Activated naive CD4-positive, alpha-beta T cell (primary cell): ENCODE results near the gene ABHD6.
"Not testable (repeated sequence)": the region's sequence is repeated elsewhere in the genome, so short reads cannot be mapped to it uniquely, and the experiment has no call there.

Source experiments
- DNase-seq, 4 experiments: peaks; one replicate each; lab custom pipeline; 2025; lab: John Stamatoyannopoulos, UW

ABHD6 gene

GRCh38 chr3:58242860-58243259, 5.3 kb downstream of the ABHD6 start:
- not testable (repeated sequence) for DNase-seq

GRCh38 chr3:58243976-58244585, 6.5 kb downstream of the ABHD6 start:
- no peak for DNase-seq

- DNase-seq, result no peak
These were observed 8.8 kb downstream of the ABHD6 start for GRCh38 chr3:58246148-58247047.

- DNase-seq, result no peak
These were observed 11.9 kb downstream of the ABHD6 start for GRCh38 chr3:58249358-58250092.

GRCh38 chr3:58250093-58250707, 12.6 kb downstream of the ABHD6 start:
- DNase-seq, result no peak

GRCh38 chr3:58251631-58252035, 14.0 kb downstream of the ABHD6 start:
- DNase-seq, result no peak

- no peak for DNase-seq
These were observed 16.6 kb downstream of the ABHD6 start for GRCh38 chr3:58254144-58254543.

- no peak for DNase-seq
These were observed 18.5 kb downstream of the ABHD6 start for GRCh38 chr3:58256061-58256460.

GRCh38 chr3:58256511-58256910, 18.9 kb downstream of the ABHD6 start:
- DNase-seq, result no peak

GRCh38 chr3:58258392-58259055, 20.9 kb downstream of the ABHD6 start:
- no peak for DNase-seq

- DNase-seq, result no peak
These were observed 22.7 kb downstream of the ABHD6 start for GRCh38 chr3:58260261-58260731.

- DNase-seq, result no peak
These were observed 23.1 kb downstream of the ABHD6 start for GRCh38 chr3:58260733-58261132.

GRCh38 chr3:58261954-58262666, 24.5 kb downstream of the ABHD6 start:
- DNase-seq, result no peak

GRCh38 chr3:58266577-58266976, 29.0 kb downstream of the ABHD6 start:
- no peak for DNase-seq

- DNase-seq, result not testable (repeated sequence)
These were observed 30.0 kb downstream of the ABHD6 start for GRCh38 chr3:58267543-58267942.

GRCh38 chr3:58269356-58269755, 31.8 kb downstream of the ABHD6 start:
- no peak for DNase-seq

- DNase-seq, result no peak
These were observed 32.9 kb downstream of the ABHD6 start for GRCh38 chr3:58270485-58270884.

GRCh38 chr3:58271901-58272501, 34.4 kb downstream of the ABHD6 start:
- no peak for DNase-seq

- DNase-seq, result no peak
These were observed 35.3 kb downstream of the ABHD6 start for GRCh38 chr3:58272891-58273290.

- not testable (repeated sequence) for DNase-seq
These were observed 35.8 kb downstream of the ABHD6 start for GRCh38 chr3:58273362-58273761.
